Testis (tissue), 3 donors: ENCODE results near the gene ZNF445. TPM values are rescaled to one million over a fixed set of nuclear protein-coding genes. Genes with fewer than 3 reads are reported as not detected.

Source experiments
- DNase-seq: peaks from one replicate; pipeline ENCODE4 v3.0.0-alpha.2; 2019
- H3K27ac ChIP-seq, 2 donors: fragments of 200-600 bp; sonication (generic); one replicate each; pipeline ENCODE4 v1.5.1; 2019
- H3K27me3 ChIP-seq: fragments of 200-600 bp; sonication (generic); one replicate; pipeline ENCODE4 v1.5.1; 2019
- H3K36me3 ChIP-seq: fragments of 200-600 bp; sonication (generic); one replicate; pipeline ENCODE4 v1.5.1; 2017; ENCODE audit warnings: low read depth; ENCODE audit errors: missing control alignments
- H3K4me1 ChIP-seq: fragments of 200-600 bp; sonication (generic); one replicate; pipeline ENCODE4 v1.5.1; 2019
- H3K4me3 ChIP-seq, 2 donors: fragments of 200-600 bp; sonication (generic); one replicate each; pipeline ENCODE4 v1.5.1; 2017 to 2019
- H3K9me3 ChIP-seq: fragments of 200-600 bp; sonication (generic); one replicate; pipeline ENCODE4 v1.5.1; 2017
- CTCF ChIP-seq, 3 experiments: fragments of 450-650 bp in 2 of 3; fragments of 200-600 bp in 1 of 3; sonication (generic) in 1 of 3; IDR thresholded peaks; one replicate each; pipeline ENCODE4 v1.5.1; 2016 to 2019; ENCODE audit warnings: antibody characterized with exemption in 3 of 3, mild to moderate bottlenecking in 2 of 3, moderate library complexity in 1 of 3
- POLR2A ChIP-seq: fragments of 450-650 bp; IDR thresholded peaks from one replicate; pipeline ENCODE4 v1.6.1; 2017; ENCODE audit warnings: antibody characterized with exemption, mild to moderate bottlenecking, moderate library complexity
- WGBS, 2 donors: methylation state at CpG; one replicate each; pipeline ENCODE4 v1.1.5; 2018; 5-methylcytosine and 5-hydroxymethylcytosine counted together
- intact Hi-C: fragments of 100-400 bp; cut with DNase I; formaldehyde crosslinking; loops from one replicate; pipeline ENCODE4 v1.15.1; 2023; ENCODE audit warnings: low total_unique reads
- polyA plus RNA-seq: library from polyadenylated mRNA; stranded (reverse); fragments of 350-450 nt; fragmentation: Illumina TruSeq; extraction: RNeasy Lipid Tissue Mini Kit (QIAGEN cat#74804); gene quantifications from one replicate; pipeline ENCODE4 v1.2.3, GENCODE V29; 2014; ENCODE audit warnings: low read depth, low replicate concordance; ENCODE audit not compliant: insufficient read depth
- total RNA-seq, 2 donors: library from RNA; depleted of rRNA; stranded (reverse); fragments of >200 nt; gene quantifications; one replicate each; pipeline ENCODE4 v1.2.3, GENCODE V29; 2016

The ZNF445 gene
- total and polyA plus RNA-seq, 3 donors from 2014 or later: 8.5 to 15.8 (median 15.0) TPM

GRCh38 chr3:44421280-44421679 lies 56.2 kb downstream of the ZNF445 start:
- Histone ChIP-seq H3K36me3 (no peaks in the 10 kb centered on the region), H3K4me1 (no peaks in the 10 kb centered on the region), H3K4me3 (no peak overlapping the region), H3K27ac (no peak overlapping the region), H3K27me3 (no peaks in the 10 kb centered on the region), H3K9me3 (no peaks in the 10 kb centered on the region)
- WGBS, 2 donors: 86 to 91% methylated on average over 4 to 6 of the region's 6 CpGs
- DNase-seq: peak; percentile 6
- intact Hi-C loops: no loop called here
- TF ChIP-seq POLR2A (no peak), CTCF (IDR thresholded peaks at IDR 0.05) (no peak)

DNA sequence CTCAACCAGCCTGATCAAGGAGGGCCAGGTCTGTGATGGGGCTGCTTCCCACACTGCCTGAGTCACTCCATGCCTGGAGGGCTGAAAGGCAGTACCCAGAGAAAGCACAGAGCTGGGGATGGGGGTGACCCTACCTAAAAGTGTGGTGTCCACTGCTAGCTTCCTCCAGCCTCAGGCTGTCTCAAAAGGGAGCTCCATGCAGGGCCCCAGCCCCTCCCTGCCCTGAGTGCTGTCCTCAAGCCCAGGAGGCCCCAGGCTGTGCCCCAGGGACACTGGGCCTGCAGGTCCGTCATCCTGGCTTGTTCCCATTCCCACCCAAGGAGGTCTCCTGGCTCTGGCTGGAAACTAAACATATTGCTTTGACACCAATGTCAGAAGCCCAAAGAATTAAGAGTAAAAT lies 56.8 kb downstream of the ZNF445 start:
- H3K9me3 ChIP-seq: no peaks in the 10 kb centered on the region
- intact Hi-C loops: no loop called here
- H3K27ac ChIP-seq: no peak overlapping the region
- H3K4me3 ChIP-seq: no peak overlapping the region
- TF ChIP-seq CTCF (IDR thresholded peaks at IDR 0.05): no peak
- TF ChIP-seq POLR2A: no peak
- WGBS, 2 donors: 75 to 79% methylated on average over 1 of the region's 1 CpG
- peak; percentile 2 for DNase-seq
- H3K36me3 ChIP-seq: no peaks in the 10 kb centered on the region
- H3K27me3 ChIP-seq: no peaks in the 10 kb centered on the region
- H3K4me1 ChIP-seq: no peaks in the 10 kb centered on the region

DNA sequence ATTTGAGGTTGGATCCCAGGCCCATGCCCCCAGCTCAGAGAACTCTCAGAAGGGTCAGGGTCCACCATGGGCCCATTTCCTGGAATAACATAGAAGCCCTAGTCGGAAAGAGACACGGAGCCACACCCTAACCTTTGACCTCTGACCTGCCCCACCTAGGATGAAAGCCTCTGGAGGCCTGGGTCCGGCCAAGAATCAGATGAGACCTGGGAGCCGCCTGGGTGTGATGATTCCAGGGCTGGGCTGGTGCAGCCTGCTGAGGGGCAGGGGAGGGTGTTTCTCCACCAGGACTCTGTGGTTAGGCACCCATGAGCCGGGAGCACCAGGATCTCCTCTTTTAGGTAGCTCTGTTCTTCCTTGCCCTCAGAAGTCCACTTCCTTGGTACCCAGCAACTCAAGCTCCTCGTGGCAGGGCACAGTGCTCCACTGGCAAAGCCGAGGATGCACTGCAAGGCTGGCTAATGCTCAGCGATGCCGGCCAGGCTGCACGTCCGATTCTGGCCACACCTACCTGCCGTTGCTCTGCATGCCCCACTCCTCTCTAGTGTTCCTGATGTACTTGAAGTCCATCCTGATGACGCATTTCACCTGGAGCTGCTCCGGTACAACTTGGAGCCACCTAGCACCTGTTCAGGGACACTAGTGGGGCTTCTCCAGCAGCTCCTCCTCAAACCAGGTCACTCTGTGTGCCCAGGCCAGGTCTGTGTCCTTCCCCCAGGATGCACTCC lies 57.4 kb downstream of the ZNF445 start:
- intact Hi-C loops: no loop called here
- peak; percentile 12 for DNase-seq
- 84 to 93% methylated on average over 10 to 14 of the region's 14 CpGs for WGBS, 2 donors

GRCh38 chr3:44419116-44419922 lies 58.2 kb downstream of the ZNF445 start:
- peak; percentile 6 for DNase-seq
- no peaks in the 10 kb centered on the region for H3K9me3 ChIP-seq
- WGBS, 2 donors: 74 to 83% methylated on average over 2 to 11 of the region's 11 CpGs
- intact Hi-C loops: no loop called here
- no peak overlapping the region for H3K4me3 ChIP-seq
- H3K27ac ChIP-seq: no peak overlapping the region
- no peaks in the 10 kb centered on the region for H3K27me3 ChIP-seq
- no peaks in the 10 kb centered on the region for H3K4me1 ChIP-seq
- no peak for TF ChIP-seq CTCF (IDR thresholded peaks at IDR 0.05)
- no peaks in the 10 kb centered on the region for H3K36me3 ChIP-seq

More for the DNA sequence above, 57.4 kb downstream of the ZNF445 start:
- TF ChIP-seq POLR2A (no peak), CTCF (IDR thresholded peaks at IDR 0.05) (no peak)
- Histone ChIP-seq H3K27ac (no peak overlapping the region), H3K27me3 (no peaks in the 10 kb centered on the region), H3K4me1 (no peaks in the 10 kb centered on the region), H3K9me3 (no peaks in the 10 kb centered on the region), H3K4me3 (no peak overlapping the region), H3K36me3 (no peaks in the 10 kb centered on the region)
